SK-N-DZ (cell line): Measurements from ENCODE around the gene ACKR2. TPM values are rescaled to one million over a fixed set of nuclear protein-coding genes. Genes with fewer than 3 reads are reported as not detected.

Source experiments
- DNase-seq: peaks from one replicate; pipeline ENCODE4 v3.0.0-alpha.2; 2015; ENCODE audit warnings: low spot score
- polyA plus RNA-seq, 2 experiments: library from polyadenylated mRNA; depleted of rRNA; stranded (reverse); fragments of >200 nt; gene quantifications; 2 replicates each; pipeline ENCODE4 v1.2.3, GENCODE V29; 2014

ACKR2 gene
- not detected in 2 replicates for polyA plus RNA-seq (2014; cell fraction: cytosol; rRNA removed)
- polyA plus RNA-seq (2014; cell fraction: nucleus; rRNA removed): not detected in 2 replicates

- no peak for DNase-seq
Observed at GRCh38 chr3:42809202-42809601, at the start of gene ACKR2. TSS of gene ACKR2 (plus strand) at chr3:42809445. CDS start at chr3:42864503, 55,058 bp downstream.

DNA sequence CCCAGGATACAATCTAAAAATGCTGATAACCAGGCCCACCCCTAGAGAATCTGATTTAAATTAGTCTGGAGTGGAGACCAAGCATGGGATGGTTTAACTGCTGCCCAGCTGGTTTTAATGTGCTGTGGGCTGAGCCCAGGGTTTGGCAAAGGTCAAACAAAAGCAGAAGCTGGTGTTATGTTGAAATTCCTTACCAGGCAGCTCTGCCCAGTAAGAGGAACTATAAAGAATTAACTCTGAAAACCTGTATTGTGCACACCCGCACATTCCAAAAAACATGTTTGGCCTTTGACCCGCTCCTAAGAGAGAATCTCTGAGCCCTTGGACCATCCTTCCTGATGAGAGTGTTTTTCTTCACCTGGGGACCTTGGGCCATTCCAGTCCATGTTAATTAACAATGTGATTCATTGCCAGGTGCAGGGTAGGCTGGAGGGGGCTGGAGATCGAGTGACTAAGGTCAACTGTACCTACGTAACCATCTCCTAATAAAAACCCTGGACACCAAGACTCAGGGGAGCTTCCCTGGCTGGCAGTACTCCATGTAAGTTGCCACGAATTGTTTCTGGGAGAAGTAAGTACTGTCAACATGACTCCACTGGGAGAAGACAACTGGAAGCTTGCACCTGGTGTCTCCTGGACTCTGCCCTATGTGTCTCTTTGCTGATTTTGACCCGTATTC is 47.1 kb upstream of the ACKR2 start:
- no peak for DNase-seq

GRCh38 chr3:42763021-42763420 is 46.2 kb upstream of the ACKR2 start:
- no peak for DNase-seq

DNA sequence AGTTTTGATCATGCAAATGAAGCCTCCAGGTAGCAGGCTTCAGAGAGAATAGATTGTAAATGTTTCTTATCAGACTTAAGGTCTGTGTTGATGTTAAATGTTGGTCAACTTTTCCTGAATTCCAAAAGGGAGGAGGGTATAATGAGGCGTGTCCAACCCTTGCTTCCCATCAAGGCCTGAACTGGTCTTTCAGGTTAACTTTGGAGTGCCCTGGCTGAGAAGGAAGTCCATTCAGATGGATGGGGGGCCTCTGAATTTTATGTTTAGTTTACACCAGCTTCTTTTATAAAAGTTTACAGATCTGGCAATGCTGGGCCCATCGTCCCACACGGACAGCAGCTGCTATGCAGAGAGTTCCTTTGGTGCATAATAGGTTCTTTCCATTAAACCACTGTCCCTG is 45.1 kb upstream of the ACKR2 start:
- DNase-seq: no peak

DNA sequence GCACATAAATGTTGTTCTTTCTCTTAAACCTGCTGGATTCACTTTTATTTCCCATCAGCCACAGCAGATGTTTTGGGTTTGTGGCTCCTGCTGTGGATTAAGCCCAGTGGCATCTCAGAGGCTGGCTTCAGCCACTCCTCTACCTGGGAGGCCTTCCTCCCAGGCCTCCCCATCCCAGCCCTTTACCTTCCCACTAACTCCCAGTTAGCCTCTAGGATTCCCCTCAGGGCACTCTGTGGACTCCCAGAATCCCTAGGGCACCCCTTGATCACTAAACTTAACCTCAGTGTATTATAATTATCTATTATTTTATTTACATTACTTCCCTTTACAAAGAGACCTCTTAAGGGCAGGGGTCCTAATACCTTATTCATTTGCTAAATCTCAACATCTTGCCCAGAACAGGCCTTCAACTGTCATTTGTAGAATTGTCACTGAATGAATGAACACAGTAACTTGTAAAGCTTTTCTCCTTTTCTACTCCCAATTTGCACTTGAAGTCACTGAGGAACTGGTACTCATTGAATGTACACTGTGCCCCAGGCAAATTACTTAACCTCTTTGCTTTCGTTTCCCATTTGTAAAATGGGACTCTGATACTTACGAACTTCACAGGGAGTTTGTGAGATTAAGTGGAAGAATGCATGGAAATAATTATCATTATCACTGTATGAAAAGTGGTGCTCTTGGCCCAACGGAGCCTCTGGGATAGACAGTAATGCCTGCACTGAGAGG is 44.5 kb upstream of the ACKR2 start:
- DNase-seq: no peak

GRCh38 chr3:42769477-42770131 is 39.6 kb upstream of the ACKR2 start:
- DNase-seq: no peak

DNA sequence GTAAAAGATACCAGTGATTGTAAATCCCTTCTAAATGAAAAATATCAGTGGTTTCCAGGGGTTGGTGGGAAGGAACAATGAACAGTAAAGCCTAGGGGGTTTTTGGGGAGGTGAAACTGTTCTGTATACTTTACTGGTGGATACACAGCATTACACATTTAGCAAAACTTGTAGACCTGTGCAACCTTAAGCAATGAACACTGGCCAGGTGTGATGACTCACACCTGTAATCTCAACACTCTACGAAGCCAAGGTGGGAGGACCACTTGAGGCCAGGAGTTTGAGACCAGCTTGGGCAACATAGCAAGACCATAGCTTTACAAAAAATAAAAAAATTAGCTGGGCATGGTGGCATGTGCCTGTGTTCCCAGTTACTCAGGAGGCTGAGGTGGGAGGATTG is 38.0 kb upstream of the ACKR2 start:
- DNase-seq: no peak

GRCh38 chr3:42772670-42773408 is 36.4 kb upstream of the ACKR2 start, which contains the start of gene CCDC13:
TSS of gene CCDC13 (minus strand) at chr3:42773253. CDS start at chr3:42758345, 14,908 bp downstream.
- DNase-seq: peak; percentile 83

GRCh38 chr3:42773409-42773751 is 35.9 kb upstream of the ACKR2 start:
- no peak for DNase-seq

DNA sequence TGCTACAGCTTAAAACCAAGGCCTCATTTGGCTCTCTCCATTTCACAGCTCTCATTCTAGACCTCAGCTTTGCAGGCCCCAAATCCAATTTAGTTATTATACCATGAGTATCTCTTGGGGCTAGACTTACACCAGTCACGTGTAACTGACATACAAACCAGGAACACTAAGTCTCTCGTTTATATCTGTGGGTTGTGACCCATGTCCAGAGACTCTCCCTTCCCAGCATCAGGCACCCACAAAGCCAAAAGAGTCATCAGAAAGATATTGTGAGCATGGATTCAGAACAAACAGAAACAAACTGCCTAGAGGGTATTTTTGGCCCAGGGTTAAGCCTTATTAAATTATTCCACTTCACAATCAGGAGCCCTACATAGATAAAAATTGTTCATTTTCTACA is 30.6 kb upstream of the ACKR2 start:
- peak; percentile 28 for DNase-seq

DNA sequence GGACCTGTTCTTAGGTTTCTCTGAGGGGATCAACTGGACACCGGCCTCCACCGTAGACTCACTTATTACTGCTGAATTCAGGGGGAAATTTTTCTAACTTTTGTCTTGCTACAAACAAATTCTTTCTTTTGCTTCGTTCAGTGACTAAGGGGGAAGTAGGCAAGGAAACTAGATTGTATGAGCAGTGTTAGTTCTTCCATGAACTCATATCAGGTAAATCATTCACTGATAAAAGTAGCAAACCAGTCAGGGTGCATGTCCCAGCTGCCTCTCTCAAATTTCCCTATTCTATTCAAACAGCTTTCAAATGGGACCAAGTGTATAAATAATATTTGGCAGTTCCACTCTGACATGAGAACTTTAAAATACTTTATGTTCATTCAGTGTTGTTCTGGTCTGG is 28.8 kb upstream of the ACKR2 start:
- DNase-seq: no peak

DNA sequence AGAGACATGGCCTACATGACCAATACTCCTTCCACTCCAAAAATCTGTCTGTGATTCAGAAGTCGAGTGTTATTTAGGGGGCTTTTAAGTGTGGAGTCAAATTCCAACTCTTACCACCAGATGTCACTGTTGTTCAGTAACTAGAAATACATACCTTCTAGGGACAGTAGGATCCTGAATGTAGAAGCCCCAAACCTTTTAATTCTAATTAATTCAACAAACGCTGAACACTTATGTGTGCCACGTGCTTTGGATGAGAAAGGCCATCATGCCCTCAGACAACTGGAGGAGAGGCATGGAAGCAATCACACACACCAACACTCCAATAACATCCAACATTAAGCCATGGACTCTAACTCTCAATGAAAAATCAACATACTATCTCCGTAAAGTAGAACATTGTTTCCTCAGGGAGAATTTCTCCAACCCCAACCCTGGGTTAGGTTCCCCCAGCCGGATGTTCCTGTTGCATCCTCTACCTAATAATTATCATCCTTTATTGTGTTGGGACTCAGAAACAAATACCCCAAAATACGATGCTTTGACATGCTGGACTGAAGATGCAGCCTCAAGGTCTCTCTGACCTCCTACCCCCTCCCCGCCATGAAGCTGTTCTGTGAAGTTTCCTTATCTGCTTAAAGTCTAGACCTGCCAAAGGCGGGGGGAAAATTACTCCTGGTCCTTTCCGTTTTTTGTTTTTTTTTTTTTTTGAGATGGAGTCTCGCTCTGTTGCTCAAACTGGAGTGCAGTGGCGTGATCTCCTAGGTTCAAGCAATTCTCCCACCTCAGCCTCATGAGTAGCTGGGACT is 28.1 kb upstream of the ACKR2 start:
- peak; percentile 65 for DNase-seq

DNA sequence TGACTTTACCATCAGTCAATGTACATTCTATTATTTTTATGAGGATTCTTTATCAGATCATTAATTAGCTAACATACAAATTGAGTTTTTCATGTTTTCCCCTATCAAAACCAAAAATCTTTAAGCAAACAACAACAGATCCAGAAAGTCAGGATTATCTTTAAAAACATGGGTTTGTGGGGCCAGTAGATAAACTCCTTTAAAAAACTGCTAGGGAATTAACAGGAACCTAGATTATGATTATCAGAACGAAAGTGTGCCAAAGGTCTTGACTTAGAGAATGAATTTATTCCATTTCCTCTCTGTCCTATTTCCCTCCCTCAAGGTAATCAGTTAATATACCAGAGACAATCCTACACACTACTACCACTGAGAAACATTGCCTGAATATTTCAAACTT is 23.0 kb upstream of the ACKR2 start:
- DNase-seq: no peak

GRCh38 chr3:42786631-42787030 is 22.6 kb upstream of the ACKR2 start:
- no peak for DNase-seq

DNA sequence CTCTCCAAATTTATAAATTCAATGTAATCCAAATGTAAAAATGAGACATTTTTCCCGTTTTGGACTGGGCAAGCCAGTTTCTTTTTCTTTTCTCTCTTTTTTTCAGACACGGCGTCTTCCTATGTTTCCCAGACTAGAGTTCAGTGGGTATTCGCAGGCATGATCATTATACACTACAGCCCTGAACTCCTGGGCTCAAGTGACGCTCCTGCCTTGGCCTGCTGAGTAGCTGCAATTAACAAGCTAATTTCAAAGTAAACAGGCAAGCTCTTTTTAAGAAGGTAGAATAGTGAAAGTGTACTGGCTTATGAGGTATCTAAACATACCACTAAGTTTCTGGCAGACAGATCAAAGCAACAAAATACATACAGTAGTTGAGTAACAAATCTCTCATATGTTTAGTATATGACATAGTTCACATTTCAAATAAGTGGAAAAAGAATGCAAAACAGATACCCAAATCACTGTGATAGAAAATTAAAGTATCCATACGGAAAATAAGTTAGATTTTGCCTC is 18.5 kb upstream of the ACKR2 start:
- no peak for DNase-seq

GRCh38 chr3:42795621-42796181 is 13.5 kb upstream of the ACKR2 start:
- no peak for DNase-seq

GRCh38 chr3:42796332-42796885 is 12.8 kb upstream of the ACKR2 start:
- no peak for DNase-seq

DNA sequence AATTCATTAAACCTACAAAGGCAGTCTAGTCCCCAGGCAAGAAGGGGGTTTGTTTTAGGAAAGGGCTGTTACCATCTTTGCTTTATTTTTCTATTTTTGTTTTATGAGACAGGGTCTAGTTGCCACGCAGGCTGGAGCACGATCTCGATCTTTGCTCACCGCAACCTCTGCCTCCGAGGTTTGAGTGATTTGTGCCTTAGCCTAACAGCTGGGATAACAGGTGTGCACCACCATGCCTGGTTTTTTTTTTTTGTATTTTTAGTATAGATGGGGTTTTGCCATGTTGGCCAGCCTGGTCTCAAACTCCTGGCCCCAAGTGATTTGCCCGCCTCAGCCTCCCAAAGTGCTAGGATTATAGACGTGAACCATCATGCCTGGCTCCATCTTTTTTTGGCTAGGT is 9.9 kb upstream of the ACKR2 start:
- DNase-seq: no peak

GRCh38 chr3:42800251-42800650 is 9.0 kb upstream of the ACKR2 start:
- DNase-seq: no peak

DNA sequence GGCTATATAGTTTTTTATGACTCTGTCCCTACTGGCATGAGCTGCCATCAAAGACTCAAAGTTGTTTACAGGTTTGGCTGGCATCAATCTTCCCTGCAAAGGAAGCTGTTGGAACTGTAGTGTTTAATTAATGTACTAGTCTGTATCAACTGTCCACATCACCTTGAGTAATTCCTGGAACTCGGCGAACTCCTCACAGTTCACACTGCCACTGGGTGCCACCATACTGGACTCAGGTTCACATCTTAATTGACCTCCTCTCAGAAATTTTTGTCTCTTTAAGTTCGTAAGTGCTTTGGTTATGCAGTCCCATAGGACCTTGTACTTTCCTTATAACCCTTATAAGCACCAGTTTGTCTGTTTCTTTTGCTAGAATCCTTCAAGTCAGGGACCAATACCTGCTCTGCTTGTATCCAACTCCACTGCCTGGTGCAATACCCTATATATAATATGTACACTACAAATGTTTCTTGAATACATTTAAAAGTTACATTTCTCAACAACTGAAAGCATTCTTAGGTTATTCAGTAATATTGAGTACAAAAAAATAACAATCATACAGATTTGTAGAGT is 8.1 kb upstream of the ACKR2 start:
- DNase-seq: no peak
